C4-2B (cell line): ENCODE results near the gene ERC2.

ENCODE experiments used
- H3K27ac ChIP-seq: fragments of 450-650 bp; 2 replicates; pipeline ENCODE4 v1.5.1; 2017
- CTCF ChIP-seq: fragments of 450-650 bp; conservative IDR thresholded peaks from 2 replicates; pipeline ENCODE4 v1.5.1; 2017; ENCODE audit warnings: mild to moderate bottlenecking
- ZFX ChIP-seq: fragments of 450-650 bp; IDR thresholded peaks from 2 replicates; pipeline ENCODE4 v1.6.1; 2017

Gene ERC2

GRCh38 chr3:55717481-55717880, 750.8 kb downstream of the ERC2 start:
- H3K27ac ChIP-seq: no peak overlapping the region
- TF ChIP-seq ZFX: no peak
- TF ChIP-seq CTCF: no peak

- TF ChIP-seq ZFX (no peak), CTCF (no peak)
- H3K27ac ChIP-seq: no peak overlapping the region
These were observed 751.5 kb downstream of the ERC2 start for GRCh38 chr3:55716611-55717225.

- no peak for TF ChIP-seq ZFX
- no peak overlapping the region for H3K27ac ChIP-seq
These were observed 752.2 kb downstream of the ERC2 start for GRCh38 chr3:55716044-55716443.

- TF ChIP-seq ZFX (no peak), CTCF (no peak)
- H3K27ac ChIP-seq: no peak overlapping the region
These were observed 754.2 kb downstream of the ERC2 start for GRCh38 chr3:55714057-55714456.

- TF ChIP-seq ZFX: no peak
- TF ChIP-seq CTCF: no peak
- no peak overlapping the region for H3K27ac ChIP-seq
These were observed 756.6 kb downstream of the ERC2 start for GRCh38 chr3:55711646-55712045.

- H3K27ac ChIP-seq: no peak overlapping the region
- TF ChIP-seq ZFX (no peak), CTCF (no peak)
These were observed 758.8 kb downstream of the ERC2 start for GRCh38 chr3:55709411-55710012.

- H3K27ac ChIP-seq: no peak overlapping the region
- TF ChIP-seq CTCF (no peak), ZFX (no peak)
These were observed 759.3 kb downstream of the ERC2 start for GRCh38 chr3:55708921-55709320.

GRCh38 chr3:55708242-55708641, 760.0 kb downstream of the ERC2 start:
- TF ChIP-seq CTCF: no peak
- TF ChIP-seq ZFX: no peak
- H3K27ac ChIP-seq: no peak overlapping the region
